Lung (tissue), 12 donors: ENCODE measurements around the gene TP73. TPM values are rescaled to one million over a fixed set of nuclear protein-coding genes. Genes with fewer than 3 reads are reported as not detected.

Source experiments
- ATAC-seq: fragments of 200-7000 bp; cut with Tn5 transposase; one replicate; pipeline ENCODE4 v1.9.1; 2020; ENCODE audit warnings: moderate number of reproducible peaks; ENCODE audit not compliant: insufficient read depth, low FRiP score
- DNase-seq, 3 donors: peaks; one replicate each; pipeline ENCODE4 v3.0.0-alpha.2; 2013 to 2017
- H3K27ac ChIP-seq, 2 donors: one replicate each; pipeline ENCODE4 v1.5.1; 2013; ENCODE audit warnings: mild to moderate bottlenecking in 2 of 2, moderate library complexity in 2 of 2, control low read depth in 1 of 2, inconsistent platforms in 1 of 2, low read depth in 1 of 2, low read length in 1 of 2
- H3K27me3 ChIP-seq, 3 donors: one replicate each; pipeline ENCODE4 v1.5.1; 2013; ENCODE audit warnings: low read length in 2 of 3; ENCODE audit not compliant: control insufficient read depth in 3 of 3, insufficient read depth in 3 of 3
- H3K36me3 ChIP-seq, 4 donors: one replicate each; pipeline ENCODE4 v1.5.1; 2013; ENCODE audit warnings: low read length in 4 of 4, mild to moderate bottlenecking in 1 of 4, moderate library complexity in 1 of 4; ENCODE audit not compliant: control insufficient read depth in 4 of 4, insufficient read depth in 4 of 4
- H3K4me1 ChIP-seq, 5 donors: one replicate each; pipeline ENCODE4 v1.5.1; 2013; ENCODE audit warnings: low read length in 5 of 5, mild to moderate bottlenecking in 2 of 5, moderate library complexity in 1 of 5; ENCODE audit not compliant: control insufficient read depth in 5 of 5, insufficient read depth in 5 of 5
- H3K4me3 ChIP-seq: one replicate; pipeline ENCODE4 v1.5.1; 2013; ENCODE audit warnings: mild to moderate bottlenecking, control low read depth, moderate library complexity
- H3K9ac ChIP-seq, 2 donors: one replicate each; pipeline ENCODE4 v1.5.1; 2013; ENCODE audit warnings: low read length in 2 of 2, control low read depth in 1 of 2; ENCODE audit not compliant: insufficient read depth in 1 of 2
- H3K9me3 ChIP-seq, 4 donors: one replicate each; pipeline ENCODE4 v1.5.1; 2013; ENCODE audit warnings: low read length in 3 of 4, mild to moderate bottlenecking in 1 of 4, moderate library complexity in 1 of 4; ENCODE audit not compliant: control insufficient read depth in 4 of 4, insufficient read depth in 3 of 4
- CTCF ChIP-seq: IDR thresholded peaks from 2 replicates; pipeline ENCODE4 v1.5.1; 2012; ENCODE audit warnings: mild to moderate bottlenecking; ENCODE audit errors: control extremely low read depth, extremely low read depth
- WGBS, 2 donors: extraction: QIAGEN DNeasy Blood & Tissue Kit; methylation state at CpG; one replicate each; pipeline ENCODE4 v1.1.7; 2013; 5-methylcytosine and 5-hydroxymethylcytosine counted together
- polyA plus RNA-seq, 2 donors: library from polyadenylated mRNA; stranded (reverse); fragments of 200-250 nt; gene quantifications; one replicate each; pipeline ENCODE4 v1.2.1, GENCODE V29; 2013
- total RNA-seq, 2 donors: library from RNA; depleted of rRNA in 1 of 2; stranded (reverse); fragments of >200 nt in 1 of 2; gene quantifications; one replicate each; pipeline ENCODE4 v1.2.1, GENCODE V29; 2014 to 2021
- donor health status: control.
- donor health status: control.
- donor health status: Bipolar disorder and iron deficiency.
- donor health status: healthy.
- donor health status: DM: yes; HTN: yes; CAD: no.

Gene TP73
- total and polyA plus RNA-seq, 4 donors = 1.7 to 12.3 (median 2.2) TPM

- Histone ChIP-seq H3K9ac (no peak overlapping the region), H3K4me1 (peaks cover 0 to 3% (median 0%) of the 10 kb centered on the region in 5 donors), H3K36me3 (no peaks in the 10 kb centered on the region), H3K9me3 (peaks cover 0 to 2% (median 0%) of the 10 kb centered on the region in 4 donors), H3K27me3 (peaks cover 12 to 43% (median 19%) of the 10 kb centered on the region in 3 donors), H3K4me3 (no peak overlapping the region), H3K27ac (no peak overlapping the region)
- WGBS, 2 donors = 80 to 85% methylated on average over 26 of the region's 26 CpGs
- DNase-seq (no peak), ATAC-seq (no peak)
- no peak for TF ChIP-seq CTCF
Observed at GRCh38 chr1:3657578-3658230, 5.4 kb downstream of the TP73 start.

GRCh38 chr1:3658231-3658615 is 5.9 kb downstream of the TP73 start:
- Histone ChIP-seq H3K9me3 (peaks cover 0 to 2% (median 0%) of the 10 kb centered on the region in 4 donors), H3K27ac (no peak overlapping the region), H3K27me3 (peaks cover 8 to 40% (median 19%) of the 10 kb centered on the region in 3 donors), H3K9ac (no peak overlapping the region), H3K36me3 (no peaks in the 10 kb centered on the region), H3K4me3 (no peak overlapping the region), H3K4me1 (no peaks in the 10 kb centered on the region)
- 41 to 61% methylated on average over 14 of the region's 14 CpGs for WGBS, 2 donors
- DNase-seq (no peak), ATAC-seq (no peak)
- no peak for TF ChIP-seq CTCF

- peaks cover 0 to 2% (median 0%) of the 10 kb centered on the region in 4 donors for H3K9me3 ChIP-seq
- no peak overlapping the region for H3K27ac ChIP-seq
- no peak overlapping the region for H3K9ac ChIP-seq
- H3K4me1 ChIP-seq = no peaks in the 10 kb centered on the region
- DNase-seq (no peak), ATAC-seq (no peak)
- no peak overlapping the region for H3K4me3 ChIP-seq
- no peak for TF ChIP-seq CTCF
- H3K27me3 ChIP-seq = peaks cover 4 to 32% (median 11%) of the 10 kb centered on the region in 3 donors
- 78 to 92% methylated on average over 15 of the region's 15 CpGs for whole genome bisulfite sequencing, 2 donors
- no peaks in the 10 kb centered on the region for H3K36me3 ChIP-seq
Observed at GRCh38 chr1:3659093-3659492, 6.8 kb downstream of the TP73 start.
